Activated CD4-positive, CD25-positive, alpha-beta regulatory T cell treated with anti-CD3 and anti-CD28 coated beads, Interleukin-2, amount 50 U/mL, for 24 hours (primary cell): ENCODE data around the gene EHD3.
"Not testable (repeated sequence)": the region's sequence is repeated elsewhere in the genome, so short reads cannot be mapped to it uniquely, and the experiment has no call there.

Experiments
- ATAC-seq, 2 donors: fragments of 150-1000 bp; cut with Tn5 transposase; one replicate each; pipeline ENCODE4 v1.10.0; 2021; ENCODE audit warnings: mild to moderate bottlenecking in 1 of 2, moderate library complexity in 1 of 2

The EHD3 gene

DNA sequence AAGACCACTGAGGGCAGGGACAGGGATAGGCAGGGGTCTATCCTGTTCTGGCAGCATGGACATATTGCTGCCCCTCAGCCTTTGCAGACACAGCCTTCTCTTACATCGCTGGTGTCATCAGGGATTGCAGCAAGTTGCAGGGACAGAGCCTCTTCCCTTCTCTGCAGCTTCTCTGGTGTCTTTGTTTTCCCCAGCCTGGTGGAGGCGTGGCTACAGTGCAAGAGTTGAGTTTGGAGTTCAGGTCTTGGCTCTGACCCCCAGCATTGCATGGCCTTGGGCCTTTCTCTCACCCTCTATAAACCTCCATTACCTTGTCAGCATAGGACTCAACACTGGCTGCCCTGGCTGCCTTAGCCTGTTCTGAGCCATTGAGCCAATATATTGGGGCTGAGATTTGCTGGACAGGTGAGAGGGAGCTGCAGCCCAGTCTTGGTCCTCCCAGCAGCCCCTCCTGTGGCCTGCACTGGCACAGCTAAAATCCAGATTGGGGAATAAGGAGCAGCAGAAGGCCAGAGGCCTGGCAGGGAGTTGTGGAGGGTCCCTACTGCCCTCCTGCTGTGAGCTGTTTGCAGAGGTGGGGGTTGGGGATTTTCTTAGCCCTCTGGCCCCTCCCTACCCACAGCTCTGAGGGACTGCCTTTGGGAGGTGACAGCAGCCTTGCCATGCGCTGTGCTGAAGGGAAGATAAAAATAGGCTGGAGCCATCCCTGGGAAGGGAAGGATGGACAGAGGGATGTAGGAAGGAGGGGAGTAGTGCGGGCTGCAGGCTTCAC is 22.8 kb downstream of the EHD3 start:
- ATAC-seq = no peak

DNA sequence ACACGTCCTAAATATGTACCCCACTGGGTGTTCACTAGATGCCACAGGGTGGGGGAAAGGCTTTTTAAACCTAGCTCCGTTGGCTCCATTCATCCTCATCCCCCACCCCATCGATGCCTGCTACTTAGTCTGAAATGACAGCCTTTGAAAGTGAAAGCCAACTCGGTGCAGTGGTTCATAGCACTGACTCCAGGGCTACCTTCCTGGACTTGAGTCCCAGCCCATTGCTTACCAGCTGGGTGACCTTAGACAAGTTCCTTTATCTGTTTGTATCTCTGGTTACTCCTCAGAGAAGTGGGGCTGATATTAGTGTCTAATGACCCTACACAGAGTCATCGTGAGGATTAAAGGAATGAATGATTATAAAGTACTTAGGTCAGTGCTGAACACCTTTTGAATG is 24.4 kb downstream of the EHD3 start:
- no peak for ATAC-seq

DNA sequence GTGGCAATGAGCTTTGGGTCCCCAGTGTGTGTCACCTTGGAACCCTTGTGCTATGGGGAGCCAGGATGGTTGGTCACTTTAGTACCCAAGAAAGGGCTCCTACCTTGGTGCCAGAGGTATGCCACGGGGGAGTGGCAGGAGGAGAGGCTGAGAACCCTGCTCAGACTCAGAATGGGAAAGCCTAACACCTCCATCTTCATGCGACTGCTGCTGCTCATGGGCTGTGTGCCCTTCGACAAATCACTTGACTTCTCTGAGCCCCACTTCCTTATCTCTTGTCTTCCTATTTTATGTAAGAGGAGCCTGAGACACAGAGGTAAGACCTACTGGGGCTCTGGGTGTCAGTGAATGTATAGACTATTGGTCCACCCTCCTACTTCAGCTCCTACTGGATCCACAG is 25.1 kb downstream of the EHD3 start:
- ATAC-seq = no peak

DNA sequence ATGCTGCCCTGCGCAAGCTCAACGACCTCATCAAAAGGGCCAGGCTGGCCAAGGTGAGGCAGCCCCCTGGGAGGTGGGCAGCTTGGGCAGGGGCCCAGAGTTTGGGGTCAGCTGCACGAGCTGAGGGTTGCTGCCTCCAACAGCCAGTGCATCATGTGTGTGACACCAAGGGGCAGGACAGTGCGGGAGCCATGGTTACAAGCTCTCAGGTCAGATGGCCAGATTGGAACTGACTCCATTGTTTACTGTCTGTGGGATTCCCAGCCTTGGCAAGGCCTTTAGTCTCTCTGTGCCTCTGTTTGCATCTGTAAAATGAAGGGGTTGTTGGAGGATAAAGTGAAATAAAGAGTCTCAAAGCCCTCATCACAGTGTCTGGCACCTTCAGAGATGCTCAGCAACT is 26.9 kb downstream of the EHD3 start:
- ATAC-seq = no peak

DNA sequence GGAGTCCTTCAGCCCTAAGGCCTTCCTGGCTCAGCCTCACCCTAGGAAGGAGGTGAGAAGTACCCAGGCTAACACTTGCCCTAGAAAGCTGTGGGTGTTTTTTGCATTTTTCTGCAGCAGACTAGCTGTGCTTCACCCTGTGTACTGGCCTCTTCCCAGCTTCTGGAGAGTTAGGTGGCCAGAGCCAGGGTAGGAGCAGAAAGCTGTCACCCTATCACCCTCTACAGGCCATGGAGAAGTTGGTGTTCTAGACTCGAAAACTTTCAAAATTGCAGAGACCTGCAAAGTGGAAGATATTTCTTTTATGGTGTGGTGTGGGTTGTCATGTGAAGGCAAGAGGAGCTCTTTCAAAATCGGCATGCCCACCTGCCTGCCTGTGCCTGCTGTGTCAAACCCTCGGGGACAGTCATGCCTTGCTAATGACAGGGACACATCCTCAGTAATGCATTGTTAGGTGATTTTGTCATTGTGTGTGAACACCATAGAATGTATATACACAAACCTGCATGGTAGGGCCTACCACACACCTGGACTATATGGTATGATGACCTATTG is 29.8 kb downstream of the EHD3 start:
- ATAC-seq = no peak

DNA sequence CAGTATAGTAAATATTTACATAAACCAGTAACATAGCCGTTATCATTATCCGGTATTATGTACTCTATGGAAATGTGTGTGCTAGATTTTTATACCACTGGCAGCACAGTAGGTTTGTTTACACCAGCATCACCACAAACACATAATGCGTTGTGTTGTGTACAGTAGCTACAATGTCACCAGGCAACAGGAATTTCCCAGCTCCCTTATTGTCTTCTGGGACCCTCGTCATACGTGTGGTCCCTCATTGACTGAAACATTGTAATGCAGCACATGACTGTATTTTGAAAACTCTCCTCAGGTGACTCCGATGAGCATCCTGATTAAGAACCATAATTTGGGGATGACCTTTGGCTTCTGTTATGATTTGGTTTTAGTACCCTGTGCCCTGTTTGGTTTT is 31.3 kb downstream of the EHD3 start:
- ATAC-seq = no peak

DNA sequence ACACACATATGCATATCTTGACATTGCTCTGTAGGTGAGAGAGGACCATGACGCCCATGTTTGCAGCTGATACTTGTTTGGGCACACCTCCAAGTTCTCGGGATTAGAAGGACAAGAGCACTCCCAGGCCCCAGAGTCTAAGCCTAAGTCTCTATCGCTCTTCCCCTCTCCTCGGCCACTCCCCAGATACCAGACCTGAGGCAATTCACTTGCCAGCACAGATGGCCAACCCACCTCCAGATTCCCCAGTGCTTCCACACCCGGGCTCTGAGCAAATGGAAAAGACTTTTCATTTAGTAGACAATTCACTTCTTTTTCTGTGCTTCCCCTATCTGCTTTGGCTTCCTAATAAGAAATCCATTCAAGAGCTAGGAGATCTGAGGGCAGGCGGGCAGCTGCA is 32.9 kb downstream of the EHD3 start:
- ATAC-seq = no peak

DNA sequence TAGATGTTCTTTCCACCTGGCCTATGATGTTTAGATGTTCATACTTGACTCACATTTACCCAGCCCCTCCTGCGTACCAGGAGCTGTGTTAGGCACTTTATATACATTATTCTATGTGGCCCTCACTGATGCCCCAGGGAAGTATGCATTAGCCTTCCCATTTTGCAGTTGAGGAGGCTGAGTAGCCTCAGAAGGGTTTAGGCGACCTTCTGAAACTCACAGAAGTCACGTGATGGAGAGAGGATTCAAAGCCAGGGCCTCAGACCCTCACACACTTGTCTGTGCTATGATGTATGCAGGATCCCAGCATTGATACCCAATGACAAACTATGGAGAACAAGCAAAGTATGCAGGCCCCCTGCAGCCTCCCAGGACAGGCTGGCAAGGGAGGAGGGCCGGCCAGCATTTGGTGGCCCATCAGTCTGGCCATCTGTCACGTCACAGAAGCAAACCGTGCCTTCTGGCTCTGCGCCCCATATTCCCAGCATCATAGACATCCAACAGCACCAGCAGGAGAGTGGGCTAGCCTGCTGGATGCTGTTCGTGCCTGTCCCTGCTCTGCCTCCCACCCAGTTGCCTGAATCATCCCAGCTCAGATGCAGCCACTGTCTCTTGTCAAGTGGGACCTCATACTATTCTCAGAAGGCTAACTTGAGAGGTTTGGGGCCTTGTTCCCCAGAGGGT is 33.6 kb downstream of the EHD3 start:
- no peak for ATAC-seq

DNA sequence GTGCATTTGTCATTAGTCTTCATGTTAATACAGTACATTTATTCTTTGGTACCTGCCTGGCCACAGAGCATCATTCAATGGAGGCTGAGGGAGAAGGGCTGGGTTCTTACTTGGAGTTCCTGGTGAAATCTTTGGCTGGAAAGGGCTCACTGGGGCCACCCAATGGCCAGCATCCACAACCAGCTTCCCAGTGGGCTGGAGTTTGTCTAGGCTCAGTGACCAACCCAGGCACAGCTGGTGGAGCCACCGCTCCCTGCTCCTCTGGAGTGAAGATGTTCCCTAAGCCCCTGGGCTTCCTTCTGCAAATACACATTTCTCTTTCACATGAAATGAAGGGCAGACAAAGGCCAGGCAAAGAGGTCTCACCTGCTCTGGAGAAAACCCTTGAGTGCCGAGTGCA is 34.4 kb downstream of the EHD3 start:
- ATAC-seq = no peak

DNA sequence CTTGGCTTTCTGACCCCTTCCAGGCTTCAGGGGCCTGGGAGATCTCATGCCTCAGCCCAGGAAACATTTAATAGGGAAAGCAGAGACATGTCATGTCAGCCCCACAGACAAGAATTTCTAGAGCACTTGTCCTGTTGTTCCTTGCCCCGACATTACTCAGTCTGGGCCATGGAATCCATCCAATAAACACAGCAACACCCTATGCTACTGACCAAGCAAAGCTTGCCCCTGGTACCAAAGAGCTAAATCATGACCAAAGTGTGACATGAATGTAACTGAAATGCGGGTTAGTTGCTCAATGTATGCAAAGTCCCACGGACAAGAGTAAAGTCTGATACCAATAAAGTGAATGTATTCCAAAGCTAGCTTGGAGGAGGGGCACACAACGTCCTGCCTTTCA is 35.1 kb downstream of the EHD3 start:
- ATAC-seq = no peak

DNA sequence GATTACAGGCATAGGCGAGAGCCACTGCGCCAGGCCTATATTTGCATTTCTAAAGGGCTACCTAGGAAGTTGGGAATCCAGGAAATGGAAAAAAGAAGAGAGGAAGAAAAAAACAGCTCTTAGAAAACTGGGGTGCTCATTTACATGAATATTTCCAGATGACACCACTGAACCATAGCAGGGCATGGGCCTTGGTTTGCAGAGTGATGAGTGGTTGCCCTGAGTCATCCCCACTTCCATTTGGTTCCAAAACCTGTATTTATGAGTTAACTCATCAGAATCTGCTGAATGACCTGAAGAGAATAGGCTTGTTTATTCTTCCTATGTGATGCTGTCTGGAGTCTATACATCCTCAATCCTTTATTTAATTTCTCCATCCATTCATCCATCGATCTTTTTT is 36.2 kb downstream of the EHD3 start:
- ATAC-seq = no peak

DNA sequence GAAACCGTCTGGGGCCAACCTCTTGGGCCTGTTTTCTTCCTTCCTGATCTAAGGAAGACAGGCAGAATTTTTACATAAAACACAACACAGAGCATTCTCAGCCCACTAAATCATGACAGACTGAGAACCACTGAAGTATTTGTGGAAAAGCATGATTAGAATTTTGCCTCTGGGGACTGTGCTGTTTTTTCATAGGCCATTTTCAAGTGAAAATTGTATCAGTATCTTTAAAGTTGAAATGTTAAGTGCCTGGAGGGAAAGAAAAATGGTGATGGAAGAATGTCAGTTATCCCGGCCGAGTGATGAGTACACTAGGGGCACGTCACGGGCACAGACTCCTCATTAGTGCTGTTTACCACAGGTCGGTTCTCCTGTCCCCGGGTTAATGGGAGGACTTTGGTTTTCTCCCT is 36.9 kb downstream of the EHD3 start:
- ATAC-seq = no peak

DNA sequence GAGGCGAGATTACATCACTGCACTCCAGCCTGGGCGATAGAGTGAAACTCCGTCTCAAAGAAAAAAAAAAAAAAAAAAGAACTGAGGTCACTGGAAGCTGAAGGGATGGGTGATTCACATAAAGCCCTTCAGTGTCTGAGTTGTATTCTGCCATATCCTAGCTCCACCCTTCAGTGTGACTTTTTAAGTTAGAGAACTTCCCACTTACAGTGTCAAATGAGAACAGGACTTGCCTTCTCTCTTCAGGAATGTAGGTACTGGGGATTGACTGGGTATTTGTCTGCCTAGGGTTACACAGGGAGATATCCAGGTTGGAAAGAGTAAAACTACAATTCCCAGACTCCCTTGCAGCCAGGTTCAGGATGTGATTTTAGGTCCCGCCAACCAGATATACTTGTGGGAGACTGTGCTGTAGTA is 37.9 kb downstream of the EHD3 start:
- no peak for ATAC-seq

DNA sequence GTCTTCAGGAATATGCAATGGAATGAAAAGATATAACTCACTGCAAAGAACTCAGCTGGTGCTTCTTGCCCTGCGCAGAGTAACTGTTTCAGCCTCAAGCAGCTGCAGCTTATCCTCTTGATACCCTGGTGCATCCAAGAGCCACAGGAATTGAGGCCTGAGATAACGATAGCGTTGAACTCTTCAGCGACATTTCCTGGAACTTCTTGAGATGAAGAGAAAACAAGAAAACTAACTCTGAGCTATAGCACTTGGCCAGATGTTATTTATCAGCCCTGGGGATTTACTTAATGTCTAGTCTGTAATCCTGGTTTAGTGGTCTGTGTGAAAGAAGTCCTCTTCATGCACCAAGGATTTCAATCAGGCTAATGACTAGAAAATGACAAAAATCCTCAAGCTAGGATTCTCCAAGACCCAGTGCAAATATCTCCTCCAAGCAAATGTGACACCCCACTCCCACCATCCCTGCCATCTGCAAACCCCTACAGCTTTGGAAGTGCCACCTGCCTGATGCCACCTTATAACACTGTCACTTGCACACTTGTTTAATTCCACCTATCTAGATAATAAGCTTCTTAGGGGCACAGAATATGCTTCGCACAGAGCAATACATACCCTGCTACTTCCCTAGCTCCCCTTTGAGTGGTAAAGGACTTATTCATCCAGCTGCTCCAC is 40.6 kb downstream of the EHD3 start:
- no peak for ATAC-seq

DNA sequence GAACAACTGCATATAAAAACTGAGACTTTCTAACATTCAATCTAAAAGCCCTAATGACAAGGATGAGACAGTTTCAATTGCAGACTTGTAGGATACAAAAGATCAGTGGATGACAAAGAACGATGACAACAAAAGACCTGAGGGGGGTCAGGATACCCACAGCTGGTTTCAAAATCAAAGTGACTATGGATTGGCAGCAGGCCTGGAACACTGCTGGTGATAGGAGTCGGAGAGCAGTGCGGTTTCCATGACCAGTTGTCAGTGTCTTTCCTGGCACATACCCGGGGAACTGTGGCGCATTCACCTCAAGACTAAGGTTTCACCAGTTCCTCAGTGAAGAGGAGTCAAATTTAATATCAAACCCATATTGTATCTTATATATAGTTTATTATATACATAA is 42.0 kb downstream of the EHD3 start:
- ATAC-seq = no peak

DNA sequence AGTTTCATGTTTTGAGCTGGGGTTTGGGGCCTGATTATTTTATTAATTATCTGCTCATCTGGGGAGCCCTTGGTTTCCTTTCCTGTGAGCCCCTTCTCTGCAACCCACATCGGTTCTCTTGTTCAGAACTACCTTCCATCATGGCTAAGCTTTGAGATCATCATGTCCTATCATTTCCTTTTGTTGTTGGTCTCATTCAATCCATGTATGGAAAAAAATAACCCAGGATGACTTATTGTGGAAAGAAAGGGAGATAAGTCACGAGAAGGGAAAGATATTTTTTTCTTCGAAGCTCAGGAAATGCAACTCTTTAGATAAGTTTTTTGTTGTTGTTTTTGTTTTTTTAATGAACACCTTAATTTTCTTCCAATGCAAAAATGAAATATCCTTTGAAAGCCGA is 43.7 kb downstream of the EHD3 start:
- no peak for ATAC-seq

DNA sequence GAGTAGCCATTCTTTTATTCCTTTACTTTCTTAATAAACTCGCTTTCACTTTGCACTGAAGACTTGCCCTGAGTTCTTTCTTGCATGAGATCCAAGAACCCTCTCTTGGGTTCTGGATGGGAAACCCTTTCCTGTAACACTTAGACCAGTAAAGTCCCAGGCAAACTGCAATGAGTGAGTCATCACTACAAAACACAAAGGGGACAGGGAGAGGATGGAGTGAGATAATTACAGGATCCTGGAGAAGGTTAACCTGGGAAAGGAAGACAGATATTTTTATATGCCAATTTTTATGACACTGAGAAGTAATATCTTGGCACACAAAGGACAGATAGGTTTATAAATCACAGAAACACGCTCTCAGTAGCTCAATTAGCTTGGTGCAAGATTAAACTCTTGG is 48.7 kb downstream of the EHD3 start:
- ATAC-seq = no peak

DNA sequence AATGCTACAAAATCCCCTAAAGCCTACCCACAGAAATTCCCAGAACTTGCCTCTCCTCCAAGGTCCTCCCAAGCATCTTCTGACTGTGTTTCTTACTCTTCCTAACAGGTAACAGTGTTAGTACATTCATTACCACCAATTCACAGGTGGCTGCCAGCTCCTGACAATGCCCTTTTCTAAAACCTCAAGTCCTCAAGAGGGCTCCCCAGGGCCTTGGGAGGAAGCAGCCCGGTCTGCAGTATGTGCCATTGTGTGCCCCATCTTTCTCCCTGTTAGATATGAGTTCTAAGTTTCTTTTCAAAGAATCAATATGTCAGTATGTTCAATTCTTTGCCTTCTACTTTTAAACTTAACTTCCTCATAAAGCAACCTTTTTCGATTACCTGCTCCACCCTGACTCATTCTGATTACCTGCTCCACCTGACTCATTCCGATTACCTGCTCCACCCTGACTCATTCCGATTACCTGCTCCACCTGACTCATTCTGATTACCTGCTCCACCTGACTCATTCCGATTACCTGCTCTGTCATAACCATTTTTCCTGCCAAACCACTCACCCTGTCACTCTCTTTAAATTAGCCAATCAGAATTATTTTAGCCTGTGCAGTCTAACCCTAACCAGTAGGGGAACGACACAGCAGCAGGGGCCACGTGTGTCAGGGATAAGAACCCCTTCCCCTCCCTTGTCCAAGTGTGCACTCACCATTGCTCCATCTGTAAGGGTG is 49.4 kb downstream of the EHD3 start:
- ATAC-seq = not testable (repeated sequence)

DNA sequence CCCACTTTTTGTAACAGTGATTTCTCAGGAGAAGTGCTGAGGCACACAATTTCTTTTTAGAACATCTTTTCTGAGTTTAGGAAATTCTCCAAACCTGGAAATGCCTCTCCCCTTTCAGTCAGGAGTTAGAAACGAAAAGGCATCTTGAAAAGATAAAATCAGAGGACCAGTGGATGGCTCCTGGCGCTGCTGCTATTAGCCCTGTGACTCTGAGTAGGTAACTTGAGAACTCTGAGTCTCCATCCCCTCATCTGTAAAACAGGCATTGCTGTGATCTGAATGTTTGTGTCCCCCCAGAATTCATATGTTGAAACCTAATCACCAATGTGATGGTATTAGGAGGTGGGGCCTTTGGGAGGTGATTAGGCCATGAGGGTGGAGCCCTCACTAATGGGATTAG is 50.2 kb downstream of the EHD3 start:
- no peak for ATAC-seq

DNA sequence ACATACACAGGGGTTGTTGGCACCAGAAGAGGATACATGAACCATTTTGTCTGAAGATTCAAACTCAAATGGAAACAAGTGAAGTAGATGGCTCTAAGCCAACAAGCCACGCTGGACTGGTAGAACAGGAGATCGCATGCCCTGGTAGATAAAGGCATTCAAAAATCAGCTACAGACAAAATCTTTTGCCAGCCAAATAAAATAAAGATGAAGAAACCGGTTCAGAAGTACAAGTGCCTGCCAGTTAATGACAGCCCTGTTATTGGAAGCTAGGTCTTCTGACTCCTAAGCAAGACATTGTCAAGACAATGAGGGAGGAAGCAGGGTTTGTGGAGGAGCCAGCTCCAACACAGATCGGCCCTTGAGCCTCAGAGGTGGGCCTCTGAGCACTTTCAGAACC is 52.3 kb downstream of the EHD3 start:
- ATAC-seq = no peak

DNA sequence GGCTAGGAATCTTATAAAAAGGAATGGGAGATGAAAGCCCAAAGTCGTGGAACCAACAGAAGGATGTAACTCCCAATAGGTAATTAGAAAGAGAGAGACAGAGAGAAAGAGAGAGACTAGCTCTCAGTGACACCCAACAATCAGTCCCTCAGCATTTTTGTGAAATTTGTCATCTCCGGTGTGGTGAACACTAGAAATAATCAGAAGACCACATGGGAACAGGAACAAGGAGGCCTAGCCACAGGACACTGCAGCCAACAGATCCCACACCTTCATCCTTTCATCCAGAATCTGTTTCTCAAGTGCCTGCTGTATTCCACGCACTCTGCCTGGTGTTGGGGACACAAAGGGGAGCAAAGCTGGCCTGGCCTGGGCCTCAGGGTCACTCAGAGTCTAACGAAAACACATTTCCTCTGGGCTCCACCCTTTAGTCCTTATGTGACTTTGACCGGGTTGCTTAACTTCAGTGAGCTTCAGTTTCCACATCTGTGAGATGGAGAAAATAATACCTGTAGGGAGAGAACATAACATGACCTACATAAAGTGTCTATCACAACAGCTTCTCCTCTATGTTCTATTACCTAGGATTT is 53.1 kb downstream of the EHD3 start:
- no peak for ATAC-seq

DNA sequence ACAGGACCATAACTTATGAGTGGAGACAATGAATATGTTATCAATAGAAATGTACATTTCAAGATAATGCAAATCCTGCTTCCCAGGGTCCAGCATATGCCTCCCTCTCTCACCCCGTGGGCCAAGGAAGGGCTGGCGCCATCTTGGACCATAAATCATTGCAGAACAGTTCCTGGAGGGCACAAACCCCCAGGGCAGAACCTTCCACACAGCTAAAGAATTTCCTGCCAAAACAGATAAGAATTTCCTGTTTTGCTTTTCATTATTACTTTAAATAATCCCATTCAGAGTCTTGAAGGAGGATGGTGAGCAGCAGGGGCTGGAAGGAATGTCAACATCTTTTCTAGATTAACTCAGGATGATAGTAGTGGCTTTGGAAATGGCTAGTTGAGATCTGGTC is 53.7 kb downstream of the EHD3 start:
- no peak for ATAC-seq

DNA sequence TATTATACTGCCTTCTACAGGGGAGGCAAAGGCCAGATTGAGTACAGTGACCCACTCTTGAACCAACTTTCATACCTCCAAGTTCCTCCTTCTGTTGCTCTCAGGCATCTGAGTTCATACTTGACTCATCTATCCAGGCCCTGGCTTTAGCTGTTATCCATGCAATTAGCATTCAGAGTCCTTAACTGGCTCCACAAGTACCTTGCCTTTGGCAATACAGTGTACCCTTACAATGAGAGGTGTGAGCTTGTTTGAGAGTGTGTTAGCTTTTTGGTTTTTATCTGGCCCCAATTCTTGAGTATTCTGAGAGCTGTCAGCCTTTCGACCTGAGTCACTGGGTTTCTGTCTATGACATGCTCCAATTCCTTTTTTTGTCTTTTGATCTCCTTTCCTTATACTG is 60.2 kb downstream of the EHD3 start:
- ATAC-seq = no peak
